GM18498 (cell line): Measurements from ENCODE around the gene ASAH2.
"Not testable (repeated sequence)": the region's sequence is repeated elsewhere in the genome, so short reads cannot be mapped to it uniquely, and the experiment has no call there.

Experiments
- ATAC-seq: cut with Tn5 transposase; IDR thresholded peaks from one replicate; pipeline ENCODE4 v1.9.1; 2021; ENCODE audit warnings: mild to moderate bottlenecking, moderate library complexity; ENCODE audit not compliant: unreplicated experiment

ASAH2 gene

DNA sequence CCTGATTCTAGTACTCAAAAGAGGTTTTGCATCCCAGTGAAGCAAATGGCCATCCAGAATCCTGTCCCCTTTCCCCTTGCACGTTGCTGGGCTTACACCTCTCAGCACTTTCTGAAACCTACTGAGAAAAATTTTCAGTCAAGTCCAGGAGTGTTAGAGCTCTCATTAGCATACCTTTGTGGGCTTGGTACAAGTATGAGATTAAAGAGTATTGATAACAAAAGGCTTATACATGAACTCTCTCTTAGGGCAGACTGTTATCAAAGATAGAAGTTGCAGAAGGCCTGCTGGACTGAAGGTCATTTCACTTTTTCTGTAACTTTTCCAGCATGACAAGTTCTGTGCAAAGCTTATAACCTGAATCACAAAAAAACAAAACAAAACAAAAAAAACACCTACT is at the start of gene ASAH2:
TSS of gene ASAH2 (minus strand) at position 123 of the 400 bp plus-strand sequence. CDS start 2,906 bp downstream, outside the sequence.
- no peak for ATAC-seq

DNA sequence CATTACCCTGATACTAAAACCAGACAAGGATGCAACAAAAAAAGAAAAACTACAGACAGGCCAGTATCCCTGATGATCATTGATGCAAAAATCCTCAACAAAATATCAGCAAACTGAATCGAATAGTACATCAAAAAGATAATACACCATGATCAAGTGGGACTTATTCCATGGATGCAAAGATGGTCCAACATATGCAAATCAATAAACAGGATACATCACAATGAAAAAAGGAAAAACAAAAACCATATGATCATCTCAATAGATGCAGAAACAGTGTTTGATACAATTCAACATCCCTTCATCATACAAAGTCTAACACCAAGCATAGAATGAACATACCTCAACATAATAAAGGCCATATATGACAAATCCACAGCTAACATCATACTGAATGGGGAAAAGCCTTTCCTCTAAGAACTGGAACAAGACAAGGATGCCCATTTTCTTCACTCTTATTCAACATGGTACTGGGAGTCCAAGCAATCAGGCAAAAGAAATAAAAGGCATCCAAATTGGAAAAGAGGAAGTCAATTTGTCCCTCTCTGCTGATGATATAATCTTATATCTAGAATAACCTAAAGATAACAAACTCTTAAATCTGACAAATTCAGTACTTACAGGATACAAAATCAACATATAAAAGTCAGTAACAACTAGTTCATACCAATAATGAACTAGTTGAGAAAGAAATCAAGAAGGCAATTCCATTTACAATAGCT is 48.8 kb upstream of the ASAH2 start:
- ATAC-seq: no peak

DNA sequence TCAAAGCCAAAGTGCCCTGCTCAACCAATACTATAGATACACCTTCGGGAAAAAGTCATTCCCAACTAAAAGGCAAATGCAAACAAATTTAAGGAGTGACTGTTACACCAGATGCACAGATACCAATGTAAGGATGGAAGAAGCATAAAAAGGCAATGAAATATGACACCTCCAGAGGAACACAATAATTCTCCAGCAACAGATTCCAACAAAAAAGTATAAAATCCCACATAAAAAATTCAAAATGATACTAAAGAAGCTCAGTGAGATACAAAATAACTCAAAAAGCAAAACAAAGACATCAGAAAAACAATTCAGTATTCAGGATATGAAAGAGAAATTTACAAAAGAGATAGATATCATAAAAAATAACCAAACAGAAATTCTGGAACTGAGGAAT is 44.1 kb upstream of the ASAH2 start:
- ATAC-seq: no peak

GRCh38 chr10:50294582-50294981 is 43.3 kb upstream of the ASAH2 start:
- no peak for ATAC-seq

GRCh38 chr10:50293513-50294313 is 42.4 kb upstream of the ASAH2 start:
- ATAC-seq: no peak

DNA sequence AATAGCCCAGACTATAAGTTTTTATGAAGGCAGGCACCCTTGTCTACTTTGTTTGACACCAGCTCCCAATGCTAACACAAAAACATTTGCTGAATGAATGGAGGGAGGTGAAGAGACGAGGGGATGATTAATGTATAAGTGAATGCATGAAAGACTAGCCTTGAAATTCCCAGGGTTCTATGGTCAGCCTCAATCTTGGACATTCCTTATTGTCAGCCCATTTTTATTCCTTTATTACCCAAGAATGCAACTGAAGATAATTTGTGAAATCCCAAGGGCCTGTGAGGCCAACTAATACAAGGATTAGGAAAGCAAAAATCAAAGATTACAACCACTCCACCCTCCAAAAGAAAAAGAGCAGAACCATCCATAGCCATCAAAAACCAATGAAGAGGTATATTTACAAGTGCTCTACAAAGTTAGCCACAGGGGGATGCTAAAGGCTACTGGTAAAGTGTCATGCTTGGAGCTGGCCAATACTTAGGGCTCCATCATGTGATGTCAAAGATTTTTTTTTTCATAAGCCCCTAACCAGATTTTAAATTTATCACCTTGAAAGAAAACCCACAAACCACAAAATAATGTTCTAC is 40.0 kb upstream of the ASAH2 start:
- no peak for ATAC-seq

- peak; percentile 69 for ATAC-seq
These were observed 37.9 kb upstream of the ASAH2 start for GRCh38 chr10:50289196-50289595.

- no peak for ATAC-seq
These were observed 35.9 kb upstream of the ASAH2 start for GRCh38 chr10:50286996-50287803.

DNA sequence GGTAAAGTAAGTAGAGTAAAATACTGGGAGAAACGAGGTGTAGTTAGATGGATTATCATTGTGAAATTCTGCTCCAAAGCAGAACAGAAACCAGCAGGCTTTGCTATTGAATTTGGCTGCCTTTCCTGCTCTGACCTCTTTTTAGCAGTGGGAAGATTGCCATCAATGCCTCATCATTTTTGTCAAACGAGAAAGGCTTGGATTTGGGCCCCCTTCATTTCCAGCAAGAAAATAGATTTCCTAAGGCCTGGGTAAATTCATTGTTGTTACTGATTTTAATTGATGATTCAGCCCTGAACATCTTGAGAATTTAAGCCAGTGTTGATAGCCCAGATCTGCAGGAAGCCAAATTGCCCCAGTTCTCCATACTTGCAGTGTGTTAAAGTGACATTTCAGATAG is 35.2 kb upstream of the ASAH2 start:
- no peak for ATAC-seq

GRCh38 chr10:50281967-50282522 is 30.7 kb upstream of the ASAH2 start:
- no peak for ATAC-seq

DNA sequence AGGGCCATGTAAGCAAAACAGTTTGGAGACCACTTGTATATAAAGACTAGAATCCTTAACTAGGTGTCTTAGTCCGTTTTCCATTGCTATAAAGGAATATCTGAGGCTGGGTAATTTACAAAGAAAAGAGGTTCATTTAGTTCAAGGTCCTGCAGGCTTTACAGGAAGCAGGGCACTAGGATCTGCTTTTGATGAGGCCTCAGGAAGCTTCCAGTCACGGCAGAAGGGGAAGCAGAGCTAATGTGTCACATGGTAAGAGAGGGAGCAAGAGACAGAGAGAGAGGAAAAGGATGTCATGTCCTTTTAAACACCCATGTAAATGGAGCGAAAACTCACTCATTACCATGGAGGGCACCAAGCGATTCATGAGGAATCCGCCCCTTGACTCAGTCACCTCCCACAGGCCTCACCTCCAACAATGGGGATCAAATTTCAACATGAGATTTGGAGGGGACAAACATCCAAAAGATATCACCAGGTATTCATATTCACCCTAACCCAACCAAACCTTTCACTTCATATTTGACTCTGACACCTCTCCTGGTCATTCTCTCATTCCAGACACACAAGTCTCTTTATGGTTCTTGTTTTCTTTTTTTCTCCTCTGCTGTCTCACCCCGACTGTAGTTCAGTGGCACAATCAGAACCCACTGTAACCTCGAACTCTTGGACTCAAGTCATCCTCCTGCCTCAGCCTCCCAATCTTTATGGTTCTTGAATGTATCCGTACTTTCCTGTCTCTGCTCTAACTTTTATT is 30.1 kb upstream of the ASAH2 start:
- no peak for ATAC-seq

GRCh38 chr10:50280049-50280841 is 28.9 kb upstream of the ASAH2 start:
- ATAC-seq: no peak

GRCh38 chr10:50279489-50279888 is 28.2 kb upstream of the ASAH2 start:
- no peak for ATAC-seq

- peak; percentile 72 for ATAC-seq
These were observed 24.4 kb upstream of the ASAH2 start for GRCh38 chr10:50275650-50276235.

GRCh38 chr10:50272531-50272930 is 21.2 kb upstream of the ASAH2 start:
- no peak for ATAC-seq

GRCh38 chr10:50271564-50272250 is 20.4 kb upstream of the ASAH2 start:
- no peak for ATAC-seq

- ATAC-seq: not testable (repeated sequence)
These were observed 16.6 kb upstream of the ASAH2 start for GRCh38 chr10:50267877-50268276.

DNA sequence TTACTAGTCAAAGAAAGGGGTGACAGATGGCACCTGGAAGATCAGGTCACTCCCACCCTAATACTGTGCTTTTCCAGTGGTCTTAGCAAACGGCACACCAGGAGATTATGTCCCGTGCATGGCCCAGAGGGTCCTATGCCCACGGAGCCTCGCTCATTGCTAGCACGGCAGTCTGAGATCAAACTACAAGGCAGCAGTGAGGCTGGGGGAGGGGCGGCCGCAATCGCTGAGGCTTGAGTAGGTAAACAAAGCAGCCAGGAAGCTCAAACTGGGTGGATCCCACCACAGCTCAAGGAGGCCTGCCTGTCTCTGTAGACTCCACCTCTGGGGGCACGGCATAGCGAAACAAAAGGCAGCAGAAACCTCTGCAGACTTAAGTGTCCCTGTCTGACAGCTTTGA is 11.3 kb upstream of the ASAH2 start:
- ATAC-seq: not testable (repeated sequence)
